Measurements from ENCODE around the gene MED28.

DNA sequence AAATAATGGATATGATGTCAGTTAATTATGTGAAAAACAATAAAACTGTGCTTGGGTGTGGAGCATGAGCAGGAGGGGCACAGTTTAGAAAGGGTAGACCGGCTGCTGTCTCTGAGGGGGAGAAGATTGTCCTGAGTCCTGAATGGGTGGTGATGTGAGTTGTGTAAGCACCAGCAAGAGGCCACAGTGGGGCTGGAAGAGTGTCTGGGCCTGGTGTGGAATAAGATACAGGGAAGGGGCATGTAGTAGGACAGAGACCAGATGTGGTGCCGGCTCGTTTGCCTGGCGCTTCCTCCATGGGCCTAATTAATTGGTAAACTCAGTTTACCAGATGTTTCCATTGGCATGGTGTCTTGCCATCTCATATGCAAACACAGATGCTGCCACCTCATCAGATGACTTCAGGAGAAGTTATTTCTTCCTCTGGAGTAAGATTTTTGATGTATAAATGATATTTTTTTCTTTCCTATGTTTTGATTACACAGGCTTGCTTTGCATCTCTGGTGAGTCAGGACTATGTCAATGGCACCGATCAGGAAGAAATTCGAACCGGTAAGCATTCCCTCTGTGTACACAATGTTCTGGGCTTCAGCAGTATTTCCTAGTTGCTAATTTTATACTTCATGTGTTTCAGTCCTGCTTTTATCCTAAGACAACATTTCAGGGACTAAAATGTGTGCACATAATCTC lies 5.1 kb downstream of the MED28 start:
- TF ChIP-seq SP1 (IDR thresholded peaks at IDR 0.05) (no peak), FOXK2 (IDR thresholded peaks at IDR 0.05) (no peak), BHLHE40 (IDR thresholded peaks at IDR 0.05; ENCODE audit: borderline replicate concordance) (no peak), FOXM1 (IDR thresholded peaks at IDR 0.05; ENCODE audit: borderline replicate concordance) (no peak)
